Measurements from ENCODE around the gene TOMM40. TPM values are rescaled to one million over a fixed set of nuclear protein-coding genes. Genes with fewer than 3 reads are reported as not detected.
A peak's percentile ranks its signal among the peaks of the same experiment; 100 is the strongest.

Gene TOMM40
- total RNA-seq: 80.6 and 81.7 TPM in 2 replicates

- ATAC-seq (ENCODE audit: low read depth) (no peak), DNase-seq (peak; percentile 92)
- TF ChIP-seq CTCF (IDR thresholded peaks at IDR 0.05): no peak
- peak within 1 kb of the TSS; percentile 87 for H3K4me3 Mint-ChIP-seq
- intact Hi-C loops (cut with micrococcal nuclease): loop anchor here (1.0 to 5.0 kb wide), 3 partner anchors 138 to 679 kb away; partner anchors contain the start of genes CLASRP and ZNF227
- POLR2A ChIA-PET: interaction anchor here (0.6 to 3.1 kb wide), 12 partner anchors 17 to 826 kb away, joined by 3 to 11 read pairs (median 4); partner anchors contain the start of genes BLOC1S3, CLPTM1 and TRAPPC6A
- peaks cover 2% of the 10 kb centered on the region for H3K9me3 Mint-ChIP-seq
- H3K36me3 Mint-ChIP-seq (ENCODE audit: low read depth): peaks cover 42% of the 10 kb centered on the region
- peak within 1 kb of the TSS; percentile 87 for H3K27ac Mint-ChIP-seq
- peaks cover 34% of the 10 kb centered on the region for H3K4me1 Mint-ChIP-seq
- H3K27me3 Mint-ChIP-seq: no peaks in the 10 kb centered on the region
- CTCF ChIA-PET: no interaction called here
Measured at GRCh38 chr19:44891016-44891882, at the start of gene TOMM40. Gene TOMM40, plus strand, starts transcription at chr19:44891254. Its CDS starts 162 bp downstream, at chr19:44891416.

- DNase-seq: no peak
- ChIA-PET POLR2A (interaction anchor here (1.1 kb wide), 1 partner anchor 121 kb away, joined by 3 read pairs; no protein-coding TSS in a partner anchor), CTCF (interaction anchor here (1.0 kb wide), 1 partner anchor 122 kb away, joined by 5 read pairs; no protein-coding TSS in a partner anchor)
- no peak for ATAC-seq (ENCODE audit: low read depth)
- Mint-ChIP-seq H3K36me3 (ENCODE audit: low read depth) (no peaks in the 10 kb centered on the region), H3K27ac (no peak overlapping the region), H3K27me3 (peaks cover 32% of the 10 kb centered on the region), H3K4me3 (peak overlapping the region; percentile 89), H3K9me3 (no peaks in the 10 kb centered on the region), H3K4me1 (peaks cover 31% of the 10 kb centered on the region)
- intact Hi-C loops (cut with micrococcal nuclease): loop anchor here (1.0 to 2.0 kb wide), 7 partner anchors 44 to 188 kb away; no protein-coding TSS in a partner anchor
- peak; percentile 10 for TF ChIP-seq CTCF (IDR thresholded peaks at IDR 0.05)
Measured at GRCh38 chr19:44845286-44845611, 45.8 kb upstream of the TOMM40 start.

GRCh38 chr19:44845612-44846454, 45.2 kb upstream of the TOMM40 start, which contains the start of gene NECTIN2:
Gene NECTIN2, plus strand, starts transcription at chr19:44846297. Its CDS starts 229 bp downstream, at chr19:44846526.
- no peak for TF ChIP-seq CTCF (IDR thresholded peaks at IDR 0.05)
- no peaks in the 10 kb centered on the region for H3K9me3 Mint-ChIP-seq
- peak within 1 kb of the TSS; percentile 89 for H3K4me3 Mint-ChIP-seq
- ChIA-PET POLR2A (interaction anchor here (0.6 to 1.1 kb wide), 2 partner anchors 122 to 1171 kb away, joined by 3 to 12 read pairs; no protein-coding TSS in a partner anchor), CTCF (interaction anchor here (0.7 to 1.0 kb wide), 2 partner anchors 122 to 157 kb away, joined by 4 to 5 read pairs; no protein-coding TSS in a partner anchor)
- H3K27me3 Mint-ChIP-seq: peaks cover 32% of the 10 kb centered on the region
- H3K4me1 Mint-ChIP-seq: peaks cover 31% of the 10 kb centered on the region
- DNase-seq (peak; percentile 68), ATAC-seq (ENCODE audit: low read depth) (peak; percentile 73)
- peak within 1 kb of the TSS; percentile 38 for H3K27ac Mint-ChIP-seq
- H3K36me3 Mint-ChIP-seq (ENCODE audit: low read depth): no peaks in the 10 kb centered on the region
- intact Hi-C loops (cut with micrococcal nuclease): loop anchor here (1.0 to 2.0 kb wide), 7 partner anchors 44 to 189 kb away; no protein-coding TSS in a partner anchor

GRCh38 chr19:44846455-44847143, 44.5 kb upstream of the TOMM40 start:
- Mint-ChIP-seq H3K4me3 (peak overlapping the region; percentile 58), H3K9me3 (no peaks in the 10 kb centered on the region), H3K27me3 (peaks cover 37% of the 10 kb centered on the region), H3K27ac (no peak overlapping the region), H3K36me3 (ENCODE audit: low read depth) (no peaks in the 10 kb centered on the region), H3K4me1 (peaks cover 31% of the 10 kb centered on the region)
- intact Hi-C loops (cut with micrococcal nuclease): no loop called here
- DNase-seq: no peak
- no peak for ATAC-seq (ENCODE audit: low read depth)
- ChIA-PET CTCF (interaction anchor here (0.7 kb wide), 1 partner anchor 157 kb away, joined by 4 read pairs; no protein-coding TSS in a partner anchor), POLR2A (interaction anchor here (0.5 to 1.1 kb wide), 2 partner anchors 123 to 1050 kb away, joined by 3 read pairs; no protein-coding TSS in a partner anchor)
- TF ChIP-seq CTCF (IDR thresholded peaks at IDR 0.05): no peak
